Body of pancreas (tissue), 4 donors: Measurements from ENCODE around the gene PDE9A. TPM values are rescaled to one million over a fixed set of nuclear protein-coding genes. Genes with fewer than 3 reads are reported as not detected.

Experiments
- ATAC-seq: fragments of 150-250 bp; one replicate; pipeline ENCODE4 v1.9.1; 2016
- DNase-seq, 4 donors: peaks; one replicate each; pipeline ENCODE4 v3.0.0-alpha.2; 2019
- H3K27ac ChIP-seq, 4 donors: fragments of 200-600 bp; sonication (generic); 1 replicate in 3 of 4; 2 replicates in 1 of 4; pipeline versions ENCODE4 v1.5.1 to v1.6.1; 2016 to 2019; ENCODE audit warnings: mild to moderate bottlenecking in 1 of 4, mixed read lengths in 1 of 4, moderate library complexity in 1 of 4
- H3K27me3 ChIP-seq, 2 donors: fragments of 200-600 bp; sonication (generic); one replicate each; pipeline ENCODE4 v1.6.0; 2016; ENCODE audit warnings: mild to moderate bottlenecking in 1 of 2
- H3K36me3 ChIP-seq, 2 donors: fragments of 200-600 bp; sonication (generic); replicated peaks in 1 of 2; 2 replicates each; pipeline ENCODE4 v1.5.1; 2016; ENCODE audit warnings: low read depth in 2 of 2; ENCODE audit not compliant: insufficient read depth in 1 of 2
- H3K4me1 ChIP-seq: fragments of 200-600 bp; sonication (generic); one replicate; pipeline ENCODE4 v1.6.0; 2016
- H3K4me3 ChIP-seq, 2 donors: fragments of 200-600 bp; sonication (generic); 1 replicate in 1 of 2; 2 replicates in 1 of 2; pipeline ENCODE4 v1.5.1; 2016 to 2019
- H3K9me3 ChIP-seq, 3 donors: fragments of 200-600 bp; sonication (generic); 1 replicate in 2 of 3; 2 replicates in 1 of 3; pipeline ENCODE4 v1.5.1; 2016
- POLR2A ChIP-seq, 3 donors: fragments of 450-650 bp; IDR thresholded peaks; one replicate each; pipeline ENCODE4 v1.6.1; 2016; ENCODE audit warnings: antibody characterized with exemption in 3 of 3, mild to moderate bottlenecking in 2 of 3
- WGBS, 2 donors: methylation state at CpG; one replicate each; pipeline ENCODE4 v1.1.5; 2017; 5-methylcytosine and 5-hydroxymethylcytosine counted together
- intact Hi-C: fragments of 100-400 bp; cut with DNase I; formaldehyde crosslinking; loops from one replicate; pipeline ENCODE4 v1.15.1; 2023
- total RNA-seq, 2 donors: library from RNA; depleted of rRNA; stranded (reverse); fragments of >200 nt; gene quantifications; one replicate each; pipeline ENCODE4 v1.1.0, GENCODE V29; 2016
- TF ChIP-seq, protein P1 (sequence below), 7 experiments: fragments of 450-650 bp in 4 of 7; fragments of 200-600 bp in 3 of 7; sonication (generic) in 3 of 7; IDR thresholded peaks; one replicate each; pipeline ENCODE4 v1.5.1; 2016 to 2019; ENCODE audit warnings: antibody characterized with exemption in 7 of 7

PDE9A gene
- total RNA-seq, 2 donors from 2014 or later: 5.2 to 7.9 TPM

DNA sequence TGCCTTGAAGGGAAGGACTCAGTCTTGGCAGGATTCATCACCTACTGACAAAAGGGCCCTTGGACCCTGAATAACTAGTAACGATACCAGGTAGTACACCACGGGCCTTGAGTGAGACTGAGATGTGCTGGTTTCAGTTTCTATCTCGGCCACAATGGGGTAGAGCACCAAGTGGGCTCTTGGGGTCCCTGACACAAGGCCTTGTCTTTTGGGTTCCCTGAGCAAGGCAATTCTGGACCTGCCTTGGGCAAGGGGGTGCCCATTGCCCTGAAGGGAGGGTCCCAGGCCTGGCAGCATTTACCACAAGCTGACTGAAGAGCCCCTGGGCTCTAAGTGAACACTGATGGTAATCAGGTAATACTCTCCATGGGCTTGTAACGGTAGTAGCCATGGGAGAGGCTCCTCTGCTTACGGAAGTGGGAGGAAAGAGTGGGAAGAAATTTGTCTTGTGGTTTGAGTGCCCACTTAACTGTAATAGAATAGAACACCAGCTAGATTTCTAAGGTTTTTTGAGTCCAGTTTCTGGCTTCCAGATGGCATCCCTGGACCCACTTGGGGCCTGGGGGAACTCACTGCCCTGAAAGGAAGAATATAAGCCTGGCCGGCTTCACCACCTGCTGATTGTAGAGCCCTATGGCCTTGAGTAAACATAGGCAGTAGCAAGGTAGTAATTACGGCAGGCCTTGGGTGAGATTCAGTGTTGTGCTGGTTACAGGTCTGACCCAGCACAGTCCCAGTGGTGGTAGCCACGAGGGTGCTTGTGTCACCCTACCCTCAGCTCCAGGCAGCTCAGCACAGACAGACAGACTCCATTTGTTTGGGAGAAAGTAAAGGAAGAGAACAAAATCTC is 167.4 kb downstream of the PDE9A start:
- no peak for TF ChIP-seq POLR2A (IDR thresholded peaks at IDR 0.05)
- TF ChIP-seq, protein P1, sequence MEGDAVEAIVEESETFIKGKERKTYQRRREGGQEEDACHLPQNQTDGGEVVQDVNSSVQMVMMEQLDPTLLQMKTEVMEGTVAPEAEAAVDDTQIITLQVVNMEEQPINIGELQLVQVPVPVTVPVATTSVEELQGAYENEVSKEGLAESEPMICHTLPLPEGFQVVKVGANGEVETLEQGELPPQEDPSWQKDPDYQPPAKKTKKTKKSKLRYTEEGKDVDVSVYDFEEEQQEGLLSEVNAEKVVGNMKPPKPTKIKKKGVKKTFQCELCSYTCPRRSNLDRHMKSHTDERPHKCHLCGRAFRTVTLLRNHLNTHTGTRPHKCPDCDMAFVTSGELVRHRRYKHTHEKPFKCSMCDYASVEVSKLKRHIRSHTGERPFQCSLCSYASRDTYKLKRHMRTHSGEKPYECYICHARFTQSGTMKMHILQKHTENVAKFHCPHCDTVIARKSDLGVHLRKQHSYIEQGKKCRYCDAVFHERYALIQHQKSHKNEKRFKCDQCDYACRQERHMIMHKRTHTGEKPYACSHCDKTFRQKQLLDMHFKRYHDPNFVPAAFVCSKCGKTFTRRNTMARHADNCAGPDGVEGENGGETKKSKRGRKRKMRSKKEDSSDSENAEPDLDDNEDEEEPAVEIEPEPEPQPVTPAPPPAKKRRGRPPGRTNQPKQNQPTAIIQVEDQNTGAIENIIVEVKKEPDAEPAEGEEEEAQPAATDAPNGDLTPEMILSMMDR (IDR thresholded peaks at IDR 0.05): no peak
- no peaks in the 10 kb centered on the region for H3K36me3 ChIP-seq
- no peaks in the 10 kb centered on the region for H3K27me3 ChIP-seq
- WGBS, 2 donors: 69 to 71% methylated on average over 8 of the region's 8 CpGs
- no peak overlapping the region for H3K4me3 ChIP-seq
- ATAC-seq (no peak), DNase-seq (no peak)
- no peak overlapping the region for H3K27ac ChIP-seq
- intact Hi-C loops: no loop called here
- H3K4me1 ChIP-seq: no peaks in the 10 kb centered on the region
- H3K9me3 ChIP-seq: no peaks in the 10 kb centered on the region

Other genes starting within 250 kb of the PDE9A start
- gene UBASH3A, start 249.7 kb upstream of the PDE9A start, total RNA-seq: under 1 TPM in 1 of 2 donors, not detected in 1; 0.26 TPM
- gene RSPH1, start 157.4 kb upstream of the PDE9A start, total RNA-seq: 1 to 10 TPM; 1.6 to 2.3 TPM
- 10 to 100 TPM in 1 of 2 donors, 1 to 10 TPM in 1; 6.3 to 16.3 TPM for gene SLC37A1, start 139.8 kb upstream of the PDE9A start, total RNA-seq
- 10 to 100 TPM in 1 of 2 donors, 1 to 10 TPM in 1; 8.0 to 37.9 TPM for gene WDR4, start 225.9 kb downstream of the PDE9A start, total RNA-seq
- gene NDUFV3, start 239.7 kb downstream of the PDE9A start, total RNA-seq: 10 to 100 TPM; 42.3 to 55.0 TPM